Umbilical cord (tissue), 2 donors: ENCODE measurements around the gene WT1. TPM values are rescaled to one million over a fixed set of nuclear protein-coding genes. Genes with fewer than 3 reads are reported as not detected.

Experiments used
- DNase-seq: peaks from one replicate; pipeline ENCODE4 v3.0.0-alpha.2; 2015; ENCODE audit warnings: low spot score
- total RNA-seq: library from RNA; depleted of rRNA; stranded (reverse); fragments of >200 nt; gene quantifications from one replicate; pipeline ENCODE4 v1.2.3, GENCODE V29; 2014; ENCODE audit warnings: low replicate concordance; ENCODE audit not compliant: insufficient read depth

WT1 gene
- total RNA-seq, 1 donor from 2014 or later = 0.48 TPM

GRCh38 chr11:32438346-32438865 lies 3.1 kb upstream of the WT1 start:
- DNase-seq = no peak

GRCh38 chr11:32437495-32438345 lies 2.4 kb upstream of the WT1 start:
- DNase-seq = no peak

GRCh38 chr11:32436751-32437494 lies 1.6 kb upstream of the WT1 start:
- DNase-seq = no peak

GRCh38 chr11:32435942-32436750 lies 807 bp upstream of the WT1 start:
- DNase-seq = no peak

GRCh38 chr11:32435152-32435480 lies 223 bp downstream of the WT1 start:
- no peak for DNase-seq

GRCh38 chr11:32434356-32435151 lies 785 bp downstream of the WT1 start:
- no peak for DNase-seq

GRCh38 chr11:32433914-32434355 lies 1.4 kb downstream of the WT1 start:
- DNase-seq = no peak

GRCh38 chr11:32433101-32433913 lies 2.0 kb downstream of the WT1 start:
- DNase-seq = no peak

- no peak for DNase-seq
Observed at GRCh38 chr11:32432565-32432964, 2.8 kb downstream of the WT1 start.

- no peak for DNase-seq
Observed at GRCh38 chr11:32430568-32431381, 4.6 kb downstream of the WT1 start.

GRCh38 chr11:32429477-32429876 lies 5.9 kb downstream of the WT1 start:
- no peak for DNase-seq

GRCh38 chr11:32428665-32429303 lies 6.6 kb downstream of the WT1 start:
- no peak for DNase-seq

GRCh38 chr11:32427935-32428664 lies 7.2 kb downstream of the WT1 start:
- DNase-seq = no peak

- DNase-seq = no peak
Observed at GRCh38 chr11:32427616-32427934, 7.8 kb downstream of the WT1 start.

- no peak for DNase-seq
Observed at GRCh38 chr11:32426819-32427615, 8.3 kb downstream of the WT1 start.

- DNase-seq = no peak
Observed at GRCh38 chr11:32426192-32426591, 9.1 kb downstream of the WT1 start.

- no peak for DNase-seq
Observed at GRCh38 chr11:32425761-32426160, 9.6 kb downstream of the WT1 start.
